ENCODE results near the gene FLNA.

DNA sequence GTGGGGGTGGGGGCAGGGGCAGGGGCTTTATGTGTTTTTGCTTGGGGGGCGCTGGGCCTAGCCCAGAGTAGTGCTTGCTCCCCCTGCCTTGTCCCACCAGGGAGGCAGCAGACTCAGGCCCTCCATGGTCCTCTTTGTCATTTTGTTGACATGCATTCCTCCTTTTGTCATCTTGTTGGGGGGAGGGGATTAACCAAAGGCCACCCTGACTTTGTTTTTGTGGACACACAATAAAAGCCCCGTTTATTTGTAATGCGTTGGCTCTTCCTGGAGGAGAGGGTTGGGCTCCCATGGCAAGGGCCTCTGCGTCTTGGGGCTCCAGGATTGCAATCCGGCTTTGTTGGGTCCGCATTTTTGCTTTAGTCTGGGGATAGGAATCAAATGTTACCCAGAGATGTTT, 6.8 kb upstream of the FLNA start:
- TF ChIP-seq, protein P1, sequence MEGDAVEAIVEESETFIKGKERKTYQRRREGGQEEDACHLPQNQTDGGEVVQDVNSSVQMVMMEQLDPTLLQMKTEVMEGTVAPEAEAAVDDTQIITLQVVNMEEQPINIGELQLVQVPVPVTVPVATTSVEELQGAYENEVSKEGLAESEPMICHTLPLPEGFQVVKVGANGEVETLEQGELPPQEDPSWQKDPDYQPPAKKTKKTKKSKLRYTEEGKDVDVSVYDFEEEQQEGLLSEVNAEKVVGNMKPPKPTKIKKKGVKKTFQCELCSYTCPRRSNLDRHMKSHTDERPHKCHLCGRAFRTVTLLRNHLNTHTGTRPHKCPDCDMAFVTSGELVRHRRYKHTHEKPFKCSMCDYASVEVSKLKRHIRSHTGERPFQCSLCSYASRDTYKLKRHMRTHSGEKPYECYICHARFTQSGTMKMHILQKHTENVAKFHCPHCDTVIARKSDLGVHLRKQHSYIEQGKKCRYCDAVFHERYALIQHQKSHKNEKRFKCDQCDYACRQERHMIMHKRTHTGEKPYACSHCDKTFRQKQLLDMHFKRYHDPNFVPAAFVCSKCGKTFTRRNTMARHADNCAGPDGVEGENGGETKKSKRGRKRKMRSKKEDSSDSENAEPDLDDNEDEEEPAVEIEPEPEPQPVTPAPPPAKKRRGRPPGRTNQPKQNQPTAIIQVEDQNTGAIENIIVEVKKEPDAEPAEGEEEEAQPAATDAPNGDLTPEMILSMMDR (IDR thresholded peaks at IDR 0.05) = no peak
- TF ChIP-seq POLR2A (IDR thresholded peaks at IDR 0.05) = no peak
